ENCODE results near the gene IFNGR2. TPM values are rescaled to one million over a fixed set of nuclear protein-coding genes. Genes with fewer than 3 reads are reported as not detected.

IFNGR2 gene
- total and polyA plus RNA-seq, 2 of the 13 experiments (the other 11 are each of a cell fraction or from before 2014, with no cell fraction given) = 61.3 to 117 TPM

DNA sequence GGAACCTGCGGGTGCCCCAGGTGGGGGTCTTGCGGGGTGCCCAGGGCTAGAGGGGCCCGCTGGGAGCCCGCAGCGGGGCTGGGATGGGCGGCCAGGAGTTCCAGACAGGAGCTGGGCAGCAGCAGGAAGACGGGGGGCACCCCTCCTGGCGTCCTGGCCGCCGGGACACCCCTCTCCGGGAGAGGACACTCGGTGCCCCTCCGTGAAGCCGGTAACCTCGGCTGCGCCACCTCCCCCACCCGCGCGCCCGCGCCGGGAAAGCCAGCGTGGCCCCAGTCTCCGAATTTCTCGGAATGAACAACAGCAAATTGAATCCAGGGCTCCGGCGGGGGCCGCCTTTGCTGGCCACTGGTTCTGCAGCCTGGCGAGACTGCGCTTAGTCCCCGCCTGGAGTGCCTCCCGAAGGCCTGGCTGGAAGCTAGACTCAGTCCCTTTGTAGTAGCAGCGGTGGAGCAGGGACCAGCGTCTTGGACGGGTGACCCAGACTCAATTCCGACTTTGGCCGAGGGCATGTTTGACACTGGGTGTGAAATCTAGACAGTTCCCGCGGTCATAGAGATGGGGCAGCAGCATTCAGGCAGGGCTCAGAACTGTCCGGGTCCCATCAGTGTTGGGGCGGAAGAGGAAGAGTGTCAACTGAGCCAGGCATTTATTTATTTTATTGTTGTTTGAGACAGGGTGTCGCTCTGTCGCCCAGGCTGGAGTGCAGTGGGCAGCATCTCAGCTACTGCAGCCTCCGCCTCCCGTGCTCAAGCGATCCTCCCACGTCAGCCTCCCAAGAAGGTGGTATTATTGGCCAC, 773 bp downstream of the IFNGR2 start (continued):
- TF ChIP-seq, protein P1, sequence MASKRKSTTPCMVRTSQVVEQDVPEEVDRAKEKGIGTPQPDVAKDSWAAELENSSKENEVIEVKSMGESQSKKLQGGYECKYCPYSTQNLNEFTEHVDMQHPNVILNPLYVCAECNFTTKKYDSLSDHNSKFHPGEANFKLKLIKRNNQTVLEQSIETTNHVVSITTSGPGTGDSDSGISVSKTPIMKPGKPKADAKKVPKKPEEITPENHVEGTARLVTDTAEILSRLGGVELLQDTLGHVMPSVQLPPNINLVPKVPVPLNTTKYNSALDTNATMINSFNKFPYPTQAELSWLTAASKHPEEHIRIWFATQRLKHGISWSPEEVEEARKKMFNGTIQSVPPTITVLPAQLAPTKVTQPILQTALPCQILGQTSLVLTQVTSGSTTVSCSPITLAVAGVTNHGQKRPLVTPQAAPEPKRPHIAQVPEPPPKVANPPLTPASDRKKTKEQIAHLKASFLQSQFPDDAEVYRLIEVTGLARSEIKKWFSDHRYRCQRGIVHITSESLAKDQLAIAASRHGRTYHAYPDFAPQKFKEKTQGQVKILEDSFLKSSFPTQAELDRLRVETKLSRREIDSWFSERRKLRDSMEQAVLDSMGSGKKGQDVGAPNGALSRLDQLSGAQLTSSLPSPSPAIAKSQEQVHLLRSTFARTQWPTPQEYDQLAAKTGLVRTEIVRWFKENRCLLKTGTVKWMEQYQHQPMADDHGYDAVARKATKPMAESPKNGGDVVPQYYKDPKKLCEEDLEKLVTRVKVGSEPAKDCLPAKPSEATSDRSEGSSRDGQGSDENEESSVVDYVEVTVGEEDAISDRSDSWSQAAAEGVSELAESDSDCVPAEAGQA (IDR thresholded peaks at IDR 0.05; ENCODE audit: low read depth) = no peak
- TF ChIP-seq, protein P1 (CRISPR knock-in tag; IDR thresholded peaks at IDR 0.05; ENCODE audit: borderline replicate concordance) = no peak
- no peak for TF ChIP-seq GMEB1 (CRISPR knock-in tag; IDR thresholded peaks at IDR 0.05; ENCODE audit: borderline replicate concordance)
- TF ChIP-seq, protein P2, sequence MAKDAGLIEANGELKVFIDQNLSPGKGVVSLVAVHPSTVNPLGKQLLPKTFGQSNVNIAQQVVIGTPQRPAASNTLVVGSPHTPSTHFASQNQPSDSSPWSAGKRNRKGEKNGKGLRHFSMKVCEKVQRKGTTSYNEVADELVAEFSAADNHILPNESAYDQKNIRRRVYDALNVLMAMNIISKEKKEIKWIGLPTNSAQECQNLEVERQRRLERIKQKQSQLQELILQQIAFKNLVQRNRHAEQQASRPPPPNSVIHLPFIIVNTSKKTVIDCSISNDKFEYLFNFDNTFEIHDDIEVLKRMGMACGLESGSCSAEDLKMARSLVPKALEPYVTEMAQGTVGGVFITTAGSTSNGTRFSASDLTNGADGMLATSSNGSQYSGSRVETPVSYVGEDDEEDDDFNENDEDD (CRISPR knock-in tag; IDR thresholded peaks at IDR 0.05; ENCODE audit: borderline replicate concordance) = peak; percentile 32; the same call in 1 of the 2 replicates
- no peak for TF ChIP-seq BATF2 (CRISPR knock-in tag; IDR thresholded peaks at IDR 0.05)
- TF ChIP-seq KLF13 (CRISPR knock-in tag; IDR thresholded peaks at IDR 0.05) = no peak
- no peak; the same call in 1 of the 2 replicates for TF ChIP-seq AHR (CRISPR knock-in tag; IDR thresholded peaks at IDR 0.05)
- no peak for TF ChIP-seq THYN1 (CRISPR knock-in tag; IDR thresholded peaks at IDR 0.05; ENCODE audit: borderline replicate concordance, low read depth)
- no peak for TF ChIP-seq ZNF570 (CRISPR knock-in tag; IDR thresholded peaks at IDR 0.05; ENCODE audit: borderline replicate concordance)
- TF ChIP-seq, protein P3, sequence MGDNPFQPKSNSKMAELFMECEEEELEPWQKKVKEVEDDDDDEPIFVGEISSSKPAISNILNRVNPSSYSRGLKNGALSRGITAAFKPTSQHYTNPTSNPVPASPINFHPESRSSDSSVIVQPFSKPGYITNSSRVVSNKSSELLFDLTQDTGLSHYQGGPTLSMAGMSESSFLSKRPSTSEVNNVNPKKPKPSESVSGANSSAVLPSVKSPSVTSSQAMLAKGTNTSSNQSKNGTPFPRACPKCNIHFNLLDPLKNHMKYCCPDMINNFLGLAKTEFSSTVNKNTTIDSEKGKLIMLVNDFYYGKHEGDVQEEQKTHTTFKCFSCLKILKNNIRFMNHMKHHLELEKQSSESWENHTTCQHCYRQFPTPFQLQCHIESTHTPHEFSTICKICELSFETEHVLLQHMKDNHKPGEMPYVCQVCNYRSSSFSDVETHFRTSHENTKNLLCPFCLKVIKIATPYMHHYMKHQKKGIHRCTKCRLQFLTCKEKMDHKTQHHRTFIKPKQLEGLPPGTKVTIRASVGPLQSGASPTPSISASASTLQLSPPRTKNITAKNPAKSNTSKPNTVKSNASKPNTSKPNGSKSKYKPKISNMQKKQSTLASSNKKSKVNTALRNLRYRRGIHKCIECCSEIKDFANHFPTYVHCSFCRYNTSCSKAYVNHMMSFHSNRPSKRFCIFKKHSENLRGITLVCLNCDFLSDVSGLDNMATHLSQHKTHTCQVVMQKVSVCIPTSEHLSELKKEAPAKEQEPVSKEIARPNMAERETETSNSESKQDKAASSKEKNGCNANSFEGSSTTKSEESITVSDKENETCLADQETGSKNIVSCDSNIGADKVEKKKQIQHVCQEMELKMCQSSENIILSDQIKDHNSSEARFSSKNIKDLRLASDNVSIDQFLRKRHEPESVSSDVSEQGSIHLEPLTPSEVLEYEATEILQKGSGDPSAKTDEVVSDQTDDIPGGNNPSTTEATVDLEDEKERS (CRISPR knock-in tag; IDR thresholded peaks at IDR 0.05) = no peak
- no peak for TF ChIP-seq TEAD3 (CRISPR knock-in tag; optimal IDR thresholded peaks at IDR 0.05; ENCODE audit: borderline replicate concordance)
- no peak for TF ChIP-seq GZF1 (CRISPR knock-in tag; IDR thresholded peaks at IDR 0.05)
- TF ChIP-seq ZNF207 (IDR thresholded peaks at IDR 0.05; ENCODE audit: borderline replicate concordance) = no peak
- no peak for TF ChIP-seq DDIT3 (CRISPR knock-in tag; IDR thresholded peaks at IDR 0.05)

All from HepG2 (cell line).